Fibroblast of skin of left quadriceps (primary cell): ENCODE data around the gene USP33.
"Not testable (repeated sequence)": the region's sequence is repeated elsewhere in the genome, so short reads cannot be mapped to it uniquely, and the experiment has no call there.

Experiments used
- DNase-seq, 2 experiments: peaks; one replicate each; pipeline ENCODE4 v3.0.0-alpha.2; 2013; ENCODE audit warnings: low read depth in 2 of 2

The USP33 gene

DNA sequence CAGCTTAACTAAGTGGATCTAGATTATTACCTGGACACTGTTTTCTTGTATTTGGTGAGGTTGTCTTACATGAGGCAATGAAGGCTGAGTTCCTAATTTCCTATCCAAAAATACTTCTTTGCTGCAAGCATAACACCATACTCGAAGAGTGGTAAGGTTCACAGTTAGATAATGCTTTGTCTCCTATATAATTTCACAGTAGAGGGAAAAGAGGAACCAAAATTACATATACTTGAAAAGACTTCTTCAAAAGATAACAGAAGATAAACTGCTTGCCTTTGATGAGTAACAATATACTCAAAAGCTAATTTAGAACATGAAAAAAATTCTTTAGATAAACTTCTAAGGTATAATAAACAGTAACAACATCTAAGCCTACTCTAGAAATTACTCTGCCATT, 20.4 kb downstream of the USP33 start:
- no peak for DNase-seq

DNA sequence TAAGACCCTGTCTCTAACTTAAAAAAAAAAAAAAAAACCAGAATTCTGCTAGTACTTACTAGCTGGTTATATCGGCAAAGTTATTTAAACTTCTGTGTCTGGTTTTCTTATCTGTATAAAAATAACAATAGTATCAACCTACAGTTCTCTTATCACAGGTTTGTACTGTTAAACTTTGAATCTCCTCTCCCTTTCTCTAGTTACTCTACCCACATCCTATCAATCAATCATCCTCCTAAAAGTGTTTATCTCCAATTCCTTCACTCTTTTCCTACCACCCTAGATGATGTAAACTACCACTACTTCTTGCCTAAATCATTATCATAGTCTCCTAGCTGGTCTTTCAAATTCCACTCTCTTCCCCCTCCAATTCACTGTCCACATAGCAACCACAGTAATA, 27.6 kb downstream of the USP33 start:
- no peak for DNase-seq

DNA sequence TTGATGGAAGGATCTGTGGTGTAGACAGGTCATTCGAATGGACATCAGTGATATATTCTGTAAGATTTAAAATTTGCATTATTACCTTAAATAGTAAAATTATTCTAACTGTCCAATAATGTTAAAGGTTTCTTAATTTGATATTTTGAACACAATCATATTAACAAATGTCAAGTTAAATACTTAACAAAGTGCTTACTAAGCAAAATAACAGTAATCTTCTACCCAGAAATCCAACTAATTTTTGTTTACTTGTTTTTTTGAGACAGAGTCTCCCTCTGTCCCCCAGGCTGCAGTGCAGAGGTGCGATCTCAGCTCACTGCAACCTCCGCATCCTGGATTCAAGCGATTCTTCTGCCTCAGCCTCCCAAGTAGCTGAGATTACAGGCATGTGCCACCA, 33.9 kb downstream of the USP33 start:
- no peak for DNase-seq

DNA sequence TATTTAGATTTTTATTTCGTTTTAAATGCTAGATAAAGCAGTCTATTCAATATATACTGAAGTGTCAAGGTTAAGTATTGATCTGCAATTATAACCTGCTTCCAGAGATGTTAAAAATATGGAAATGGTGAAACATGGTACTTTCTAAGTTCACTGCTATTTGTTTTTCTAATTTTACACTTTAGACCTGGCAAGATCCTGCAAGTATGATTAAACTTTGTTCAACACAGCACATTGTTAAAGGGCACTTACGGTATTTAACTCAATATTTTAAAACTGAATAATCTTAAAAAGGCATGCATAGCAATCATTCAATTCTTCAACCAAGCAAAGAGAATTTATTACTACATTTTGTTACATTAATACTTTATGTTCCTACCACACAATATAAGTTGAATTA, 41.5 kb downstream of the USP33 start:
- no peak for DNase-seq

DNA sequence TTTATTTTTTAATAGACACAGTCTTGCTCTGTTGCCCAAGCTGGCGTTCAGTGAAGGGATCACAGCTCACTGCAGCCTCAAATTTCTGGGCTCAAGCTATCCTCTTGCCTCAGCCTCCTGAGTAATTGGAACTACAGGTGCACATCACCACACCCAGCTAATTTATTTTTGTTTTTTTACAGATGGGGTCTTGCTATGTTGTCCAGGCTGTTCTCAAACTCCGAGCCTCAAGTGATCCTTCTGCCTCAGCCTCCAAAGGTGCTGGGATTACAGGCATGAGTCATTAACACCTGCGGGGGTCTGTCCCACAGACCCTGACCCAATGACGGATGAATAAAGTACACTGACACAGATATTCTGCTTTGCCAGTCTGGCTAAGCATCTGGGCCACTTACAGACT, 43.6 kb downstream of the USP33 start:
- DNase-seq, result no peak

DNA sequence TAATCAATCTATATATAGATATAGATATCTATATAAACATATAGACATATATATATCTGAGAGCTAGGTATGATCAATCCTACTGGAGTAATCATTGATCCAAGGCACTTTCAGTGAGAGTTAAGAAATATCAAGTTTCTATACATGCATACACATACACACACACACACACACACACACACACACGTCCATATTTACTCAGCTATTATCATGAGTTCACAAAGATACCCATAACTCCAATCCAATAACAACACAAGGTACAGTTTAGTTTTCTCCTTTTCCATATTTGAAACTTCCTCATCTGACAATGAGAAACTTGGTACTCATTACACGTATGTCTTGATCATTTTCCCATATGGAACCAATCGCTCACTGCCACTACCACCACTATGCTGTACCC, 49.9 kb downstream of the USP33 start:
- DNase-seq, result no peak

DNA sequence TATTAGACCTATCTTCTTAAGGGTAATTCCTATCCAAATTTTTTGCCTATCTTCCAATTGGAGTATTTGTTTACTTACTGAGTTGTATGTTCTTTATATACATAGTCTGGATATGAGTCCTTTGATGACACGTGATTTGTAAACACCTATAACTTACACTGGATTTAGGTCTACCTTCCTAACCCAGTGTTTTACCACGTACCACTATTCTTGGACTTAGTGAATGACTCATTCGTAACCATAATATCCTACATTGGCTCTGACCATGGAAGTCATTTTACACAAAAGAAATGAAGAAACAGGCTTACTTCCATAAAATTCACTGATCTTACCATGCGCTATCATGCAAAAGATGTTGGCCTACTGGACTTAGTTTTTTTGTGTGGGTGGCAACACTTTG, 53.3 kb downstream of the USP33 start:
- no peak for DNase-seq

DNA sequence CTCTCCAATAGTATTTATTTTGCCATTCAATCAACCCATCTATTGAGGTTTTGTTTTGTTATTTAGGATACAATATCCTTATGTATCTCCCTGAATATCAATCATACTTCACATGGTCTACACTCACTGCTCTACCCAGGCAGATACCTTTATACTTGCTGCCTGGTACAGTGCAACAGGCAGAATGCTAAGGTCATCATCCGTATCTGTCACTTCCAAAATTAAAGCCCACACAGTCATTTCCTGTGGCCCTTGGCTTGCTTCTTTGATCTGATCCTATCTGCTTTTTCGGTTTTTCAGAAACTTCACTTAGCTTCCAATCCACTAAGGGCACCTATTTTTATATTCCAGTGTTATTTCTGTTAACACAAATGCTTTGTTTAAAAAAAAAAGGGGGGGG, 54.9 kb downstream of the USP33 start:
- DNase-seq, result no peak

DNA sequence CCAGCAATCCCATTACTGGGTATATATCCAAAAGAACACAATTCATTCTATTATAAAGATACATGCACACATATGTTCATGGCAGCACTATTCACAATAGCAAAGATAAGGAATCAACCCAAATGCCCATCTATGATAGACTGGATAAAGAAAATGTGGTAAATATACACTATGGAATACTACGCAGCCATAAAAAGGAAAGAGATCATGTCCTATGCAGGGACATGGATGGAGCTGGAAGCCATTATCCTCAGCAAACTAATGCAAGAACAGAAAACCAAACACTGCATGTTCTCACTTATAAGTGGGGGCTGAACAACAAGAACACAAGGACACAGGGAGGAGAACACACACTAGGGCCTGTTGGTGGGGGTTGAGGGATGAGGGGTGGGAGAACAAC, 60.0 kb downstream of the USP33 start:
- DNase-seq, result not testable (repeated sequence)

DNA sequence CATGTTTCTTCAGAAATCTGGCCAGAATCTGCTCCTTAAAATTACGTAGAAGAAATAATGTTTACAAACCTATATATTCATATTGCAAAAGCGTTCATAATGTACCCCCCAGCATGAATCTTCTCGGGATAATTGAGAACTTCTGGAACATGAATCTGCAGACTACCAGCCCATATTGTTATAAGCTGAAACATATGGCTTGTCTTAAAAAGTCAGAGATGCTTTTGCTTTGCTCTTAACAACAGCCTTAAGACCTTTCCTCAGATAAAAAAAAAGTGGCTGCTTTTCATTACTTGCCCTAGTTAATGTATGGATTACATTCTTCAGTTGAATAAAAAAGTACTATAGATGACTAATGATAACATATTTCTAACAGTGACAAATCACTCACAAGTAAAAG, 62.2 kb downstream of the USP33 start:
- peak; percentile 51 to 60 for DNase-seq

DNA sequence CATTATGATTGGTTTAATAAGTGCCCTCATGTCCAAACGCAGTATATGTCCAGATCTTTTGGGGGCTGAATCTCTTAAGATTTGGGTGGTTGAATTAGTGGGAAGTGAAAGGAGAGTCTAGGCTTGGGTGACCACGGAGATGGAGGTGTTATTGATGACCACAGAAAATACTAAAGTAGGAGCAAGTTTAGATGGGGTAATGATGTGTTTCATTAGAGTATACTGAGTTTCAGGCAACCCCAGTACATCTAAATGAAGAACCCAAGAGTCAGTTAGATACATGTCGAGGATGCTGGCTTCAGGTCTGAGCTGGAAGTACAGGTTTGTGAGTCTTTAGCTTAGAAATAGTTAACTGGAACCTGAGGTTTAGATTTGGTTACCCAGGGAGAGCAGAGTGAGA, 70.7 kb downstream of the USP33 start:
- DNase-seq, result no peak

DNA sequence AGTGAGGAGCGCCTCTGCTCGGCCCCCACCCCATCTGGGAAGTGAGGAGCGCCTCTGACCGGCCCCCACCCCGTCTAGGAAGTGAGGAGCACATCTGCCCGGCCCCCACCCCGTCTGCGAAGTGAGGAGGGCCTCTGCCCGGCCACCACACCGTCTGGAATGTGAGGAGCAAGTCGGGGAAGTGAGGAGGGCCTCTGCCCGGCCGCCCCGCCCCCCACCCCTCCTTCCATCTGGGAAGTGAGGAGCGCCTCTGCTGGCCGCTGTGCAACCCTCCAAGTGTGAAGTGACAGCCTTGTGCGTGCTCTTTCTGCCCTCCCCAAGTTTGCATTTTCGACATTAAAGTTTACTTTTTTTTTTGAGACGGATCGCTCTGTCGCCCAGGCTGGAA, 72.1 kb downstream of the USP33 start:
- DNase-seq, result no peak

DNA sequence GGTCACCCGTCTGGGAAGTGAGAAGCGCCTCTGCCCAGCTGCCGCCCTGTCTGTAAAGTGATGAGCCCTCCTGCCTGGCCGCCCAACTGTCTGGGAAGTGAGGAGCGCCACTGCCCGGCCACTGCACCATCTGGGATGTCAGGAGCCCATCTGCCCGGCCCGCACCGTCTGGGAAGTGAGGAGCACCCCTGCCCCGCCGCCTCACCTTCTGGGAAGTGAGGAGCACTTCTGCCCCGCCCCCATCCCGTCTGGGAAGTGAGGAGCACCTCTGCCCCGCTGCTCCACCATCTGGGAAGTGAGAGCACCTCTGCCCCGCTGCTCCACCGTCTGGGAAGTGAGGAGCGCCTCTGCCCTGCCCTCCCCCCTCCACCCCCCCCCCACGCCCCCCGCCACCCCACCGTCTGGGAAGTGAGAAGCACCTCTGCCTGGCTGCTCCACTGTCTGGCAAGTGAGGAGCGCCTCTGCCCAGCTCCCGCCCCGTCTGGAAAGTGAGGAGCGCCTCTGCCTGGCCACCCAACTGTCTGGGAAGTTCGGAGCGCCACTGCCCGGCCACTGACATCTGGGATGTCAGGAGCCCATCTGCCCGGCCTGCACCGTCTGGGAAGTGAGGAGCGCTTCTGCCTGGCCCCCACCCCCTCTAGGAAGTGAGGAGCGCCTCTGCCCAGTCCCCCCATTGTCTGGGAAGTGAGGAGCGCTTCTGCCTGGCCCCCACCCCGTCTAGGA, 72.7 kb downstream of the USP33 start:
- no peak for DNase-seq

DNA sequence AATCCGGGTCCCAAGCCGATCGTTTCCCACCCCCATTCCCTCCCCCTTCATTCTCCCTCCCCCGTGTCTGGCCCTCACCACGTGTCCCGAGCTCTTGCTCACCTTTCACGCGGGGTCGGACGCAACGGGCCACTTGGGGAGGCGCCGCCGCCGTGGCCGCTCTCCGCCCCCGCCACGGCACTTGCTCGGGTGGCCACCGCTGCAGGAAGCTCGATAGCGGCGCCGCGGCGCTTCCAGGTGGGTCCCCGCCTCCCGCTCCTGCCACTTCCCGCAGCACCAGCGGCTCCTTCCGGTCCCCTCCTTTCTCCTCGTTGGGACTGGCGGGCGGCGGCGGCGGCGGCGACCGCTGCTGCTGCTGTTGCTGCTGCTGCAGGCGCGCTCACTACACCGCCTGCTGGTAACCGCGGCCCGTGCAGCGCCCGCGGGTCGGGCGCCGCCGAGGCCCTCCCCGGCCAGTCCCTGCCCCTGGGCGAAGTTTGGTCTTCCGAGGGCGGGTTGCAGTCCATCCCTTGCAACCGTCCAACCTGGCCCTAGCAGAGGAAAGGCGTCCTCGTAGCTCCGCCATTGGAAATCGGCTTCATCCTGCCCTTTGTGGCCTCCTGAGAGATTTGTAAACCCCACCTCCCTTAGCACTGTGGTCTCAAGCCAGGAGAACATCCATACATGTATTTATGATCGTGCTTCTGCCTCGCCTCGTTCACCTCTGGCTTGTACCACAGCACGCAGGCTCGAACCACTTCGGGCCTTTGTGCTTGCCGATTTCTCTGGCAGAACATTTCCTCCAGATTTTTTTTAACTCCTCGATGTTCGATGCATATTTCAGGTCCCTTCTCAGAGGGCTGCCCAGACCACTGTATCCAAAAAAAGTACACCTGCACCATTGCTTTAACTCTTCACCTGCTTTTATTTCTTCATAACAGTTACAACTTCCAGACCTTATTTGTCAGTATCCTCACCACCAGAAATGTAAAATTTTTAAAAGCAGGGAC, 76.2 kb downstream of the USP33 start:
- peak; percentile 83 to 86 for DNase-seq

DNA sequence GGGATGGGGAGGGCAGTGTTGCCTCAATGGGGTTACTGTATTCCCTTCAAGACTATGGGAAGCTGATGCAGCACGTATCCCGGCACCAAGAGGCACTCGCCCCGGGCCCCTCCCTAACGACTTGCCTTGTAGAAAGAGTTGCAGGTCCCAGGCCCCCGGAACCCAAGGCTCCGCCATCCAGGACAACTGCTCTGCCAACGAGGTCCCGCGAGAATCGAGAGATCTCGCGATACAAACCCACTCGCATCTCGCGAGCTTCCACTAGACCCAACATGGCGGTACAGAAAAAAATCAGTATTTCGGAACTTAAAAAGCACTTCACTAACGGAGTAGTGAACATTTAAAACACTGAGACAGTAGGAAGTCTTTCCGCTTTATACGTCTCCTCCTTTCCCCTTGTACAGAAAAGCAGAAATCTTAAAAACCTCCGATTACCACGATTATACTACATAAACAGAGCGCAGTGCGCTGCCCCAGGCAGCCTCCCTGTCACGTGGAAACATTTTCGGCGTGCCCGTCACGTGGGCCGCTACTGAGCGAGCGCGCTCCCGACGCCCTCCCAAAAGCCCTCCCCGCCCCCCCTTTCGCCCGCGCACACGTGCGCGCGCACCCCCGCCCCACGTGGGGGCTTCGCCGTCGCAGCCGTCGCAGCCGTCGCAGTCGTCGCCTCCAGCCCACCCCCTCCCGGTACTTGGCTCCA, 77.0 kb downstream of the USP33 start, which contains the start of gene ZZZ3:
Gene ZZZ3 (minus strand): TSS at position 199 of the 700 bp plus-strand sequence. CDS start 49,304 bp downstream, outside the sequence.
- DNase-seq, result peak; percentile 91 to 92

DNA sequence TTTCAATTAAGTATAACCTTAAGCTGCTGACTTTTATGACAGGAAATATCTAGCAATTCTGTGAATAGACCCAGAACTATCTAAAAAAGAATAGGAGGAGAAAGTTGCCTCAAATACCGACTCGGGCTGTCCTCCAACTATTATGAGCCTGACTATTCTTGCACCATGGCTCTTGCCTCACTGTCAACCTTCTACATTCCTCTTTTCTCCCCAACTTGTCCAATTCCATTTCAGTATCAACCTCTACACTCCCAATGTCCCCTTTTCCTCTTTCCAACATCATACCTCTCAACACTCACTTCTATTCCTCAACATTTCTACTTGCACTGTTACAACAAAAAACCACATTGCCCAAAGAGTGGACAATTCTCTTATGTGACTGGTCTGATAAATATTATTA, 79.5 kb downstream of the USP33 start:
- DNase-seq, result peak in 1 of 2 experiments; percentile 20

DNA sequence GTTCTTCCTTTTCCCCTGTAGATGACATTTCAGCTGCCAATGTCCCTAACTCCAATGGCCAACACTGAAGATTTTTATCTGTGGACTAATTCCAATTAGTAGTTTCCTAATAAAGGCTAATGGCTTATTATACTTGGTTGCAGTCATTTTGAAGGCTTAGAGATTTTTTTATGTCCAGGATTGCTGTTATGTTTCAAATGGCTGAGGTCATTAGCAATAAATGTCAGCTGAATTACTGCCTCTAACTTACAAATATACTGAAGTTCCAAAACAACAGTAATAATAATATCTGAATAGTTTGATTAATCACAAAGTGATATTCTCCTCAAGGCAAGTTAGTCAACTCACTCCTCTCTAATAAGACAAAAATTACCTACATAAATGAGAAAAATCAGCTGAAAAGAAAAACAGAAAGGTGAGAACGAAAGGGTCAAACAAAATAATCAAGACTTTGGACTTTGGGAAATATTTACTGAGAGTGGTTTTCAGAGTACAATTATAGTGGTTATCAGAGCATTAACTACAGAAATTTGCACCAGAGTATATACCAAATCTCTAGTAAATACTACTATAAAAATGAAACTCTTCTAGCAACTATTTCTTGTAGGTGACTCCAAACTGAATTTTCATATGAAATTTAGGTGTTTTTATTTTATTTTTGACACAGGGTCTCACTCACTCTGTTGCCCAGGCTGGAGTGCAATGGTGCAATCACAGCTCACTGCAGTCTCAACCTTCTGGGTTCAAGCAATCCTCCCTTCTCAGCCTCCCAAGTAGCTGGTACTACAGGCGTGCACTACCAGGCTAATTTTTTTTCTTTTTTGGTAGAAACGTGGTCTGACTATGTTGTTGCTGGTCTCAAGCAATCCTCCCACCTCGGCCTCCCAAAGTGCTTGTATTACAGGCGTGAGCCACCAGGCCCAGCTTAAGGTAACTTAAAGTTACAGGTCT, 80.7 kb downstream of the USP33 start:
- no peak for DNase-seq

DNA sequence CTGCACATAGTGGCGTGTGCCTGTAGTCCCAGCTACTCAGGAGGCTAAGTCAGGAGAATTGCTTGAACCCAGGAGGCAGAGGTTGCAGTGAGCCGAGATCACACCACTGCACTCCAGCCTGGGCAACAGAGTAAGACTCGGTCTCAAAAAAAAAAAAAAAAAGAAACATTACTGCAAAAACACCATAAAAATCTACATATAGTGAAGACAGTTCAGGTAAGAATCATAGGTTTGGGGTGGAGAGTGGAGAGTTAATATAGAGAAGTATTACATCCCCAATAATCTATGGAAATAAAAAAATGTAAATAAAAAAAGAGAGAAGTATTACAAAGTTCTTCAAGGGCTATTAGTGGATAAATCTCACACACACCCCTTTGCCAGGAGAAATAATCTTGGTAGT, 84.8 kb downstream of the USP33 start:
- not testable (repeated sequence) for DNase-seq

DNA sequence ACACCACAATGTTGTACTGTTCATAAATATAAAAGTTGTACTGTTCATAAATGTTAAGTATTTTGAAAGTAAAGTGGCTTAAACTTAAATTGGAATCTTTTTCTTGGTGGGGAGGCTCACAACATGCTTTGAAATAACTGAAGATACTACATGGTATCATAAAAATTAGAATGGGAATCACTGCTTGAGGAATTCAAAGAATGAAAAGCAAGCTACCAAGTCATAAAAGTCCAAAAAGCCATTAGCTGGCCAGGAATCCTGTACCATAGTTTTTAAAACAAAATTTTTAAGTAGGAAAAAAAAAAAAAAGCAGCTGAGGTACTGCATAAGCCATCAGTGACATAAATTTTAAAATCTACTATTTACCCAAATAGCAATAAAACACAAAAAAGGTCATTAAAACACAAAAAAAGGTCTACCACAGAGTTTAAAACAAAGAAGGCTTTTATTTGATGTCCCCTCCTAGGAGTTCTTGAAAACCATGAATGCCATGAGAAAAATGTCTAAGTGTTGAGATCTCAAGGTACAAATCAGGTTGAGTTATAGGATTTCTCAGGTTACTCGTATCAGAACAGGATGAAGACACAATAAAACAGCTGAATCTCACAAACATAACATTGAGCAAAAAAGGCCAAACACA, 85.8 kb downstream of the USP33 start:
- DNase-seq, result no peak

DNA sequence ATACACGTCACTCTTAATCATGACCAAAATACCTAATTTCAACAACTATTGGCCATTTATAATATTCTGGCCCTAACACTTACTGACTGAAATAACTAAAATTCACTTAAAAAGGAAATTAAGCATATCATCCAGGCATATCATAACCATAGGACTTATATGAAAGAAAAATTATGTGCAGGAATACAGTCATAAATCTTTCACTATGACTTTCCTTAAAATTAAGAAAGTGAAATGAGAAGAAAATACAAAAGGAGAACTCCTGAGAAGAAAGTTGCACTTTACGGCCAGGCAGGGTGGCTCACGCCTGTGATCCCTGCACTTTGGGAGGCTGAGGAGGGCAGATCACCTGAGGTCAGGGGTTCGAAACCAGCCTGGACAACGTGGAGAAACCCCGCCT, 86.6 kb downstream of the USP33 start:
- no peak for DNase-seq

DNA sequence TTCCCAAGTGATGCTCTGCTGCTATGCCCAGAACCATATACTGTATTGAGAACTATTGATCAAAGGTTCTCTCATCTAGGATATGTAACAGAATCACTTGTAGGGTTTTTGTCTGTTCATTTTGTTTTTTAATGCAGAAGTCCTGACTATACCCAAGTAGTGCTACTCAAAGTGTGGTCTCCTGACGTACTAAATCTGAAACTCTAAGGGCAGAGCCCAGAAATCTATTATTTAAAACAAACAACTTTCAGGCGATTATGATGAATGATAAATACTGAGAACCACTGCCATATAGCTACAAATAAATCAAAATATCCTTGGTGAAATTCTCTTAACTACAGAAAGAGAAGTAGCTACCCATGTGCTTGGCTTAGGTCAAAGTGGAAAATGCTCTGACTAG, 87.3 kb downstream of the USP33 start:
- DNase-seq, result no peak
